ENCODE data around the gene GID8.

Gene GID8

DNA sequence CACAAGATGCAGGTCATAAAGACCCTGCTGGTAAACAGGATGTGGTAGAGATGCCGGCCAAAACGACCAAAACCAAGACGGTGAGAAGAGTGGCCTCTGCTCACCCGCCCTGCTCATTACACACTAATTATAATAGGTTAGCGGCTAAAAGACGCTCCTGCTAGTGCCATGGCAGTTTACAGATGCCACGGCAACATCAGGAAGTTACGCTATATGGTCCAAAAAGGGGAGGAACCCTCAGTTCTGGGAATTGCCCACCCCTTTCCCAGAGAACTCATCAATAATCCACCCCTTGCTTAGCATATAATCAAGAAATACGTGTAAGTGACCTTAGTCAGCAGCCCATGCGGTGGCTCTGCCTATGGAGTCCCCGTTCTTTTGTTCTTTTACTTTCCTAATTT is 51.3 kb downstream of the GID8 start:
- DNase-seq (ENCODE audit: low read depth) = no peak
- no peak overlapping the region for H3K4me3 ChIP-seq (ENCODE audit: low read depth, low read length)
- TF ChIP-seq, protein P1, sequence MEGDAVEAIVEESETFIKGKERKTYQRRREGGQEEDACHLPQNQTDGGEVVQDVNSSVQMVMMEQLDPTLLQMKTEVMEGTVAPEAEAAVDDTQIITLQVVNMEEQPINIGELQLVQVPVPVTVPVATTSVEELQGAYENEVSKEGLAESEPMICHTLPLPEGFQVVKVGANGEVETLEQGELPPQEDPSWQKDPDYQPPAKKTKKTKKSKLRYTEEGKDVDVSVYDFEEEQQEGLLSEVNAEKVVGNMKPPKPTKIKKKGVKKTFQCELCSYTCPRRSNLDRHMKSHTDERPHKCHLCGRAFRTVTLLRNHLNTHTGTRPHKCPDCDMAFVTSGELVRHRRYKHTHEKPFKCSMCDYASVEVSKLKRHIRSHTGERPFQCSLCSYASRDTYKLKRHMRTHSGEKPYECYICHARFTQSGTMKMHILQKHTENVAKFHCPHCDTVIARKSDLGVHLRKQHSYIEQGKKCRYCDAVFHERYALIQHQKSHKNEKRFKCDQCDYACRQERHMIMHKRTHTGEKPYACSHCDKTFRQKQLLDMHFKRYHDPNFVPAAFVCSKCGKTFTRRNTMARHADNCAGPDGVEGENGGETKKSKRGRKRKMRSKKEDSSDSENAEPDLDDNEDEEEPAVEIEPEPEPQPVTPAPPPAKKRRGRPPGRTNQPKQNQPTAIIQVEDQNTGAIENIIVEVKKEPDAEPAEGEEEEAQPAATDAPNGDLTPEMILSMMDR (conservative IDR thresholded peaks at IDR 0.05; ENCODE audit: low read depth, low read length) = no peak

DNA sequence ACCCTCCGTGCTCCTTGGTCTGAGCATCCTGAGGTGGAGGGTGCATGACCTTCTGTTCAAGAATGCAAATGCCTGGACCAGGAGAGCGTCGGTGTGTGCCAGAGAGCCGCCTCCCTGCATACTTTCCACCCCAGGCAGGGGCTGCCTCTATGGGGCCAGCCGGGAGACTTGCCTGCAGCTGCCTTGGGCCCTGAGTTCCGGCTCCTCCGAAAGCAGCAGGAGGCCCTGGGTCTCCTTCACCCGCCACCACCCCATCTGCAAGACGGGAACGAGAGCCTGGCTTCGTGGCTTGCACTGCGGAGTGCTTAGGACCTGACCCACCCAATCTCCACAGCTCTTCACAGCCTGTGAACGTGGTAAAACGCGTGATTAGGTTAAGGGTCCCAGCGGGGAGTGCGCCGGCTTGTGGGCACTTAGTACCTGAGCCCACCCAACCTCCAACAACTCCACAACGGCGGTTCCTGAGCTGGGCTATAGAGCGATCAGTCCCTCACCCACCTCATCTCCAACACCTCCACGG is 52.4 kb downstream of the GID8 start:
- DNase-seq (ENCODE audit: low read depth) = no peak
- TF ChIP-seq, protein P1 (conservative IDR thresholded peaks at IDR 0.05; ENCODE audit: low read depth, low read length) = no peak
- no peak overlapping the region for H3K4me3 ChIP-seq (ENCODE audit: low read depth, low read length)

DNA sequence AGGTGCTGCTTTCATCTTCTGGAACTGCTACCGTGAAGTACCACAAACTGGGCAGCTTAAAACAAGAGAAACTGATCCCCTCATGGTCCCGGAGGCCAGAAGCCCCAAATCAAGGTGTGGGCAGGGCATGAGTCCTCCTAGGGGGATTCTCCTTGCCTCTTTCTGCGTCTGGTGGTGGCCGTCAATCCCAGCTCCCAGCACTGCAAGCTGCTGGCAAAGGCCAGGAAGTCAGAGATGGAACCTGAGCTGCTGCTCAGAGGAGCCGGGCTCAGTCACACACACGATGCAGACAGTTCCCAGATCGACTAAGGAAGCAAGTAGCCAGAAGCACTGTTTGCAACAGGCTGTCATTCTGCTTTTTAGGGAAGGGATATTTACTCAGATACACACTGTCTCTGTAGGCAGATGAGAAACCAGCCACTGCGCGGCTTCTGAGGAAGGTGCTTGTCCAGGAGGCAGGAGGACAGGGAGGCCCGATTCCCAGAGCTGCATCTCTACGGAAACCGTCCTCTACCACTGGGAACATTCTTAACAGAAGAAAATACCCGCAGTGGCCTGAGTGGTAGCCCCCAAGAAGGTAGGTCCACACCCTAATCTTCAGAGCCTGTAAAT is 53.4 kb downstream of the GID8 start:
- H3K4me3 ChIP-seq (ENCODE audit: low read depth, low read length) = no peak overlapping the region
- TF ChIP-seq, protein P1 (conservative IDR thresholded peaks at IDR 0.05; ENCODE audit: low read depth, low read length) = no peak

DNA sequence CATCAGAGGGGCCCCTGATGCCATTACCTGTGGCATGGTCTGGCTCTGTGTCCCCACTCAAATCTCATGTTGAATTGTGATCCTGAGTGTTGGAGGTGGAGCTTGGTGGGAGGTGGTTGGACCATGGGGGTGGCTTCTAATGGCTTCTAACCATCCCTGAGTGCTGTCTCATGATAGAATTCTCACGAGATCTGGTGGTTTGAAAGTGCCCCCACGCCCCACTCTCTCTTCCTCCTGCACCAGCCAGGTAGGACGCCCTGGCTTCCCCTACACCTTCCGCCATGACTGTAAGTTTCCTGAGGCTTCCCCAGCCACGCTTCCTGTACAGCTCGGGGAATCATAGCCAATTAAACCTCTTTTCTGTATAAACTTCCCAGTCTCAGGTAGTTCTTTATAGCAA is 53.9 kb downstream of the GID8 start:
- TF ChIP-seq, protein P1 (conservative IDR thresholded peaks at IDR 0.05; ENCODE audit: low read depth, low read length) = no peak
- no peak overlapping the region for H3K4me3 ChIP-seq (ENCODE audit: low read depth, low read length)
- DNase-seq (ENCODE audit: low read depth) = no peak

More for the DNA sequence above, 53.4 kb downstream of the GID8 start:
- no peak for DNase-seq (ENCODE audit: low read depth)

DNA sequence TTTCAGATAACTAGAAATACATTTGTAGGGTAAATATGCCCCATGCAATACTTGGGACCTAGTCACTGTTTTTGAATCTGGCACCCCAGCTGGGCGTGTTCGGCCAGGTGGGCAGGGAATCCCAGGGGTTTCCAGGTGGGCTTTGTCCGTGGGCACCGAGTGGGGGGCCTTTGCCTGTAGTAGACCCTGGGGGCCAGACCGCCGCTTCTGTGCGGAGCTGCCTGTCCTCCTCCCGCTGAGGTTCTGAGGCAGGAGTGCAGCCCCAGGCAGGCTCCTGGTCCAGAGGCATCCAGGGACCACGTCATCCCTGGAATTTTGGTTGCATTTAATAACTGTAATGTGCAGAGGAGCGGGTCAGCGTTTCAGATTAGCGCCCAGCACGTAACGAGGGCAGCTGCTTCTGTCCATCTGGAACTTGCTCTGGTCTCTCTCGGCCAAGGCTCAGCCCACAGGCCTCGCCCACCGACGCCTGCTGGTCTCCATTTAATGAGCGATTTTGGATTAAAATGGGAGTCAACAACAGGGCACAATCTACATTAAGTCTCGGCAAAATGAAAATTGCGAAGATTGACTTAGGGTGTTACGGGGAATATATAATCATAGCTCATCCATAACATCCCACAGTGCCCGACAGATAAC is 56.0 kb downstream of the GID8 start:
- DNase-seq (ENCODE audit: low read depth) = no peak
- TF ChIP-seq, protein P1 (conservative IDR thresholded peaks at IDR 0.05; ENCODE audit: low read depth, low read length) = no peak

DNA sequence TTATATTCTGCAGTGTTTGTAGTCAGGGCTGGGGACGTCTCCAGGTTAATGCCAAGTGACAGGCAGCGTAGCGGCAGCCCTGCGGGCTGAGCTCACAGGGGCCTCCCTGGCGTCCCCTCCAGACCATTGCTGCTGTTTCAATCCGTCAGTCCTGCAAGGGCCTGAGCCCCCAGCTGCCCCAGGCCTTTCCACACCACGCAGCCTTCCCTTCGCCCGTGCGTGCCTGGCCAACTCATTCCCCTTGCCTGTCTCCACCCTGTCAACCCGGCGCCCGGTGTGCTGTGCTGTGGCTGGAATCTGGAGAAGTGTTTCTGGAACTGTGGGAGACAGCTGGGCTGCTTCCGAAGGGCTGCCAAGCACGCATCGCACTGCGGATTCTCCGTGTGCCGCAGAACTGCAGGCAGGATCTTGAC is 56.9 kb downstream of the GID8 start:
- TF ChIP-seq, protein P1 (conservative IDR thresholded peaks at IDR 0.05; ENCODE audit: low read depth, low read length) = no peak
- DNase-seq (ENCODE audit: low read depth) = no peak
- H3K4me3 ChIP-seq (ENCODE audit: low read depth, low read length) = no peak overlapping the region

More for the DNA sequence above, 56.0 kb downstream of the GID8 start:
- H3K4me3 ChIP-seq (ENCODE audit: low read depth, low read length) = no peak overlapping the region

DNA sequence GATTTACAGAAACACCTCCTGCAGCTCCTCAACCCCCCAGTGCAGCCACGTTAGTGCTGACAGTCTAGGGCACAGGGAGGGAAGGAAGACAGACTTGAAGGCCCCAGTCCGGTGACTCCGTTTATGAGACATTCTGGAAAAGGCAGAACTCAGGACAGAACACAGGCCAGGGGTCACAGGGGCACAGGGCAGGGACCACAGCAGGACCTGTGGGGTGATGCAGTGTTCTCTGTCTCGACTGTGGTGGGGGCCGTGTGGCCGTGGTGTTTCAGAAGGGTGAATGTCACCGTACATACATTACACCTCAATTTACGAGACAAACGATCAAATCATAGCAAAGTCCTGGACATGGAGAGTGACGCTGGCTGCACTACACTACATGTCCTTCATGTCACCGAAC is 57.5 kb downstream of the GID8 start:
- TF ChIP-seq, protein P1 (conservative IDR thresholded peaks at IDR 0.05; ENCODE audit: low read depth, low read length) = no peak
- DNase-seq (ENCODE audit: low read depth) = no peak
- no peak overlapping the region for H3K4me3 ChIP-seq (ENCODE audit: low read depth, low read length)
